ENCODE results near the gene CCDC57.

DNA sequence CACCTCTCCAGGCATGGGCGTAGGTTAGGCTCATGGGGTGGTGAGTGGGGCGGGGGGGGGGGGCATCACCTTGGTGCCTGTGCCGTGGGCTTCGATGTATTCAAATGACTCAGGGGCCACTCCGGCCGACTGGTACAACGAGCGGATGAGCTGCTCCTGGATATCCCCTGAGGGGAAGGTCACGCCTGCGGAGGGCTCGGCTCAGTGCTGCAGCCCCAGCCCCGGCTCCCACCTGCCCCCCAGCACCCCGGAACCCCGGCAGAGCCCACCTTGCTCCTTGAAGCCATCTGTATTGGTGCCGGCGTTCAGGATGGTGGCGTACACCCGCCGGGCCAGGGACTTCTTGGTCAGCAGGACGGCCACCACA lies 120.0 kb downstream of the CCDC57 start:
- TF ChIP-seq, protein P1, sequence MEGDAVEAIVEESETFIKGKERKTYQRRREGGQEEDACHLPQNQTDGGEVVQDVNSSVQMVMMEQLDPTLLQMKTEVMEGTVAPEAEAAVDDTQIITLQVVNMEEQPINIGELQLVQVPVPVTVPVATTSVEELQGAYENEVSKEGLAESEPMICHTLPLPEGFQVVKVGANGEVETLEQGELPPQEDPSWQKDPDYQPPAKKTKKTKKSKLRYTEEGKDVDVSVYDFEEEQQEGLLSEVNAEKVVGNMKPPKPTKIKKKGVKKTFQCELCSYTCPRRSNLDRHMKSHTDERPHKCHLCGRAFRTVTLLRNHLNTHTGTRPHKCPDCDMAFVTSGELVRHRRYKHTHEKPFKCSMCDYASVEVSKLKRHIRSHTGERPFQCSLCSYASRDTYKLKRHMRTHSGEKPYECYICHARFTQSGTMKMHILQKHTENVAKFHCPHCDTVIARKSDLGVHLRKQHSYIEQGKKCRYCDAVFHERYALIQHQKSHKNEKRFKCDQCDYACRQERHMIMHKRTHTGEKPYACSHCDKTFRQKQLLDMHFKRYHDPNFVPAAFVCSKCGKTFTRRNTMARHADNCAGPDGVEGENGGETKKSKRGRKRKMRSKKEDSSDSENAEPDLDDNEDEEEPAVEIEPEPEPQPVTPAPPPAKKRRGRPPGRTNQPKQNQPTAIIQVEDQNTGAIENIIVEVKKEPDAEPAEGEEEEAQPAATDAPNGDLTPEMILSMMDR (IDR thresholded peaks at IDR 0.05; ENCODE audit: borderline replicate concordance, extremely low read depth, low read length, poor library complexity, severe bottlenecking) = no peak
- TF ChIP-seq EZH2 (IDR thresholded peaks at IDR 0.05; ENCODE audit: borderline replicate concordance, low read depth, low read length, severe bottlenecking) = no peak
